D341Med (cell line): ENCODE data around the gene ADAM12.

ENCODE experiments used
- DNase-seq: peaks from one replicate; pipeline ENCODE4 v3.0.0; 2012; ENCODE audit warnings: low spot score

ADAM12 gene

DNA sequence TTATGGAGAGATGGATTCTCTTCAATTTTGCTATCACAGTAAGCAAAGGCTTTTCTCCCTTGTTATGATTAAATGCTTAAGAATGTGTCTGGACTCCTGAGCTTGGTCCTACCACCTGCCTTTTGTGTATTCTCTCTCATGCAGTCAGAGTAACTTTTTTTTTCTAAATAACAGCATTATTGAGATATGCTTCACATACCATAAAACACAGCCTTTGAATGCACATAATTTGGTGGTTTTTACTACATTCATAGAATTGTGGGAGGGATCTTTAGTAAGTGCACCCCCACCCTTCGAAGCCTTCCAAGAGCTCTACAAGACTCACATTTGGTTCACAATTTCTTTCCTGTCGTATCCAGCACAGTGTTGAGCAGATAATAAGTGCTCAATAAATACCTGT lies 175.5 kb downstream of the ADAM12 start:
- DNase-seq, result no peak

DNA sequence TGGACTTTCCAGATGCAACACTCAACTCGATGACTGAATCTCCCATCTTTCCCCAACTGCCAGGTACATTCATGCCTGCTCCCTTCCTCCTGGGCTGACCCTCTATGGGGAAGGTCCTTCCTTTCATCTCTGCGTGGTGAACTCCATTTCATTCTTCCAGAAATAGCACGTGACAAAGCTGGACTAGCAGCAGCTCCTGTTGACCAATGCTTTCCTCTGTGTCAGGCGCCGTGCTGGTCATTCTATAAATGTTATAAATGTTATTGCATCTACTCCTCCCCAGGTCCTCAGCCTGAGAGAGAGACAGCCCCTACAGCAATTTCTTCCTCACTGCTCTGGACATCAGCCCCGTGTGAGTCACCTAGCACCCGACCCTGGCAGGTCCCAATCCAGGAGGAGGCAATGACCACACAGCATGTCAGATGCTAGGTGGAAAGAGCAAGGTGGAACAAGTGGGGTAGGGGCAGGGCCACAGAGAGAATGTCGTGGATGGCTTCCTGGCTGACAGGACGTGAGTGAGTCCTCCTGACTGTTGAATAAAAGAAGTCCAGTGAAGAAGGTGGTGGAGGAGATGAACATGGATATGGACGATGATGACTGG lies 178.1 kb downstream of the ADAM12 start:
- DNase-seq, result no peak

DNA sequence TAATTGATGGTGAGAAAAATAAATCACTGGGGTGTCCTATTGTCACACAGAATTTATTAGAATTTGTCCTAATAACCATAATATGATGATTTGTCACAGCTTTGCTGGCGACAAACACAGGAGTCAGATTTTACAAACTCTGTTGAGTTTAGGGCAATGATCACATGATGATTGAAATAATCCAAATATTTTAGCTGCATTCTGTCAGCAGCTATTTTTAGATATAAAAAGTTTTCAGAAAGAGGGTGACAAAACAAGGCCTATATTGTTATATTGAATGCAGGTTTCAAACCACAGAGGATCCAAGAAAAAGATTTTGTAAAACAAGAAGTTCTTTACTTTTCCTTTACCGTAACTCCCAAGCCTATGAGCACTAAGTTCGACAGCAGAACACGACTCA lies 178.8 kb downstream of the ADAM12 start:
- no peak for DNase-seq

DNA sequence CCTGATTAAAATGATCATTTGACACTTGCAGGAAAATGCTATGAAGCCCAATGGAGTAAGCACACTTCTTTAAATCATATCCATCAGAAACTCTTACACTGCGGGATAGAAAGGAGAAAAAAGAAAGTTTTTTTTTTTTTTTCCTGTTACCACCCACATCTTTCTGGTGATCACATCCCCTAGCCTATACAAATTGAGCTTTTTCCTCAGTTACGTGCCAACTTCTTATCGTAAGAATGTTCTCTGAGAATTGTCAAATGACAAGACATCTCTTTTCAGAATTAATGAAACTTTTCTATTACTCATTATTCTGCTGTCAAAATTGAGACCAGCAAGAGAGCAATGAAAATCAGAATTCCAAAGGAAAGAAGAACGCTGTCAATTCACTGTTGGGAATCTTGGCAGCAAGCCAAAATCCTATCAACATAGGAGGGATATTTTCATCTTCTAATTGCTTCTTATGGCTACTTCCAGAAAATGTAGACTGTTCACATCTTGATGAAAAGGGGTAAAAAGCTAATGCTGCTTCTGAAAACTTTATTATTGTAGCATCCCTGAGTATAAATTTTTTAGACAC lies 179.5 kb downstream of the ADAM12 start:
- DNase-seq, result no peak

DNA sequence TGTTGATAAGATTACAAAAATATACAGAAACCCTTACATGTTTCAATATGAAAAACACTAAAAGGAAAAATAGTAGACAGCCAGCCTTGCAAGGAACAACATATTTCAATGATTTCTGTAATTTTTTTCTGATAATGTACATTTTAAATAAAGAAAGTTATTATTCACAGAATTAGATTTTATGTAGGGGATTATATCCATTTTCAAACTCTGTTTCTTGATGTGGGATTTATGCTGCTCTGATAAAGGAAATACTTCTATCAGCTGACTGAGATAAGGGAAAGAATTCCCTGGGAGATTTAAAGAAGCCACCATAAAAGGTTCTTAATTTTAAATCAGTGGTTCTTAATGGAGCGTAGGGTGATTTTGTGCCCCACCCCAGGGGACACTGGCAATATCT lies 180.4 kb downstream of the ADAM12 start:
- no peak for DNase-seq

DNA sequence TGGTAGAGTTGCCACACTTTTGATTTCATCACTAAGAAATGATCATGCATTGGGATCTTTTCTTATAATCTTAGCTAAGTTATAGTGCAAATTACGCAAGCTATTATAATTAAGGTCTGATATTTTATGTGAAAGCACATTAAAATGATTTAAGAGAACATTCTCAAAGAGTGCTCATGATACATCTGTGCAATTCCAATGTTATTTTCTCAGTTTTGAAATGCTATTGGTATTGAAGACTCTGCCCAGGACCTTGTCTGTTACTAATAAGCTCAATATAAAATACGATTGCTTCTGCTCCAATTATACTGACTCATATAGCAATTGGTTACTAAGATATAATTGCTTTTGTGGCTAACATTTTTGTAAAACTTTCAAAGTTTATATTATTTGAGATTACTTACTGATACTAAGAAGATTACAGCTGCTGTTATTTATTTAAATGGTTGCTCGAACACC lies 180.9 kb downstream of the ADAM12 start:
- DNase-seq, result no peak

DNA sequence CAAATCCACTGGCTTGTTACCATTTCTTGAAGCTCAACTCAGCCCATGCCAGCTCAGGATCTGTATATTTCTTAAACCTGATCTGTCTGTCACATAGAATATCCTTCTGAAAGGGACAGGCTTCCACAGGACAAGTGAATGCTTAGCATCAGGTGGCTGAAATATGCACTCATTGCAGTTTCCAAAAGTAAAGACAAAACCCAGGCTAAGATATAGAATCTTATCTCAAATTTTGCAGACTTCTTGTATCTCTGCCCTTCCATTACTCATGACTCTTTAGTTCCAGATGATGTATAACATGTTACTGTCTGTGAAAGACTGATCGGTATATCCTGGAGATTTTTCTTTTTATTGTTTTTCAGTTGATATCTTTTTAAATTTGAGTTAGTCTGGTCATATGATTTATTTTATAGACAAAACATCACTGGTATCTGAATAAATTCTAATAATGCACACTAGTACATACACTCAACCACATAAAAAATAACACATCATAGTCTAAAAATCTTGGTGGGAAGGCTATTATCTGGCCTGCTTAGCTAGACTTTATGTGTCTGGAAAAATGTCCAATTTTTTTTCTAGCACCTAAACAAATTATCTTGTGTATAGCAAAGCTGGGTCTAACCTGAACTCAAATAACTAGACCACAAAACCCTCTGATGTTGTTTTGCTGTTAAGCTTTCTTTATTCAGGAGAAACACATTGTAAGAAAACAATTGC lies 182.6 kb downstream of the ADAM12 start:
- no peak for DNase-seq

DNA sequence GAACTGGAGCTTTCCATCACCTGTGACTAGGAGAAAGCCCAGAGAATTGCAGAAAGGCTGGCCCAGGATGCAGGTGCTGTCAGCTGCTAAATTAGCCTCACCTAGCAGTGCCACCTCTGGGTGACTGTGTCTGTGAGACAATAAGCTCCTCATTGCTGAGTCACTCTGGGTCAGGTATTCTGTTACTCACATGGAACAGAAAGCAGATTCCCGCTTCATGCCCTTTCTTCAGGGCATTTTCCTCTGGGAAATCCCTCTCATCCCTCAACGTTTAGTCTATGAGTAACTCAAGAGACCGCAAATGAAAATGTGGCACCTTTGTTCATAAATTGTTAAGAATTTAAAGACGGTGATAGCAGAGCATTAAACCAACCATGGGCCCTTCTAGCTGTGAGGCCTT lies 184.0 kb downstream of the ADAM12 start:
- DNase-seq, result no peak

DNA sequence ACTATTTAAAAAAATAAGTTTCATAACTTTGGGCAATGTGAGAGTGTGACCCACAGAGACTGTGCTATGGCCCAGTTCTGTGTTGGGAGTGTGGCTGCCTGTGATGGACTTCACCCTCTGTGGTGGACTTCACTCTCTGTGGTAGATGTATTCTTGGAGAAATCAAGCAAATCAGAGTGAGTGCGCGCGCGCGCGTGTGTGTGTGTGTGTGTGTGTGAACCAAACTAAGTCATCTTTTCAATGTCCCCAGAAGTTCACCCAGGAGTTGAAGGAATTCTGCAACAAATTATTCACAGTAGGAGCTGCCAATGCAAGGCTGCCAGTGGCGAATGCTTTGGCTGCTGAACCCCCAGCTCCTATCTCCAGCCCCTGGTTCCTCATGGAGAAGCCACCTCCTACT lies 184.5 kb downstream of the ADAM12 start:
- no peak for DNase-seq

DNA sequence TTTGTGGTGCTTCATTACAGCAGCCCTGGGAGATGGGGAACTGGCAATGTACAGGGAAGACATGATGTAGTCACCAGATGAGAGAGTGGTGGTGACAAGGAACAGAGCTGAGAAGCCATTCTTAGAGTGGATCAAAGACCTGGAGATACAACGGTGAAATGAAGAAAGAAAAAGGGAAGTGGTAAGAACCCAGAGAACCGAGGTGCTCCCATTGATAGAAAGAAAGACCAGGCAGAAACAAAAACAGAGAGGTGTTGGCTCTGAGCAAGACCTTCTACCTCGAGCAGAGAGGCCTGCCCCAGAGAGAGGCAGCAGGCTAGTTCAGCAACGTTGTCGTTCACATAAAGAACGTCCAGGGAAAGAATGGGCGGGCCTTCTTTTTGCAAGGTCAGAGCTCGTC lies 186.7 kb downstream of the ADAM12 start:
- DNase-seq, result no peak

DNA sequence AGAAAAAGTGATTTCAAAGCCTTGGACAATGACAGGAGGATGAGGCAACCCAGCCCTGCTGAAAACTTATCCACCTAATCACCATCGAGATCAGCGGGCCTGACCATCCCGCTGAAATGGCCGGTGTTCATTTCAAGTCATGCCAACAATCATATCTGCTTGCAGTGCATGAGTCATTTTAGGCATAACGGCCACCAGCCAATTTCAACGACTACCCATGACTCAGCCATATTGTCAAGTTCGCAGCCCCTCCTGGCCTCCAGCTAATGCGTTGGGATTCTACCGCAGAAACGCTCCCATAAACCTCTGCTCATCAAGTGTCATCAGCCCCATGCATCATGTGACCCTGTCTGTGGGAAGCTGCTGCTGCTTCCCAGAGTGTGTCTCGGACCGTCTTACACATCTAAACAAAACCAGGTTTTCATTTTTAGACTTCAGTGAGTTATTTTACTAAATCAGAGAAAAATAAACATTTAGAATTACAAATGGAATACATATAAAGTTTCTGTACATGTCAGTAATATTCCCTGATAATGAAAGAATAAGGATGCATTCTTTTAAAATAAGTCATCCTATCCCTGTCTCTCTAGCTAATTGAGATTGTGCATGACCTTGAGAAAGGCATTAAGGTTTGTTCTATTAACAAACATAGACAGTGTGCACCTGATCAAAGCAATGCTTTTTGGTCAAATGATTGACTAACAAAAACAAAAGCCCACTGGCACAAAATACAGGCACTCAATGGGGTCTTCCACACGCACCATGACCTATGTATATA lies 188.9 kb downstream of the ADAM12 start:
- DNase-seq, result no peak

DNA sequence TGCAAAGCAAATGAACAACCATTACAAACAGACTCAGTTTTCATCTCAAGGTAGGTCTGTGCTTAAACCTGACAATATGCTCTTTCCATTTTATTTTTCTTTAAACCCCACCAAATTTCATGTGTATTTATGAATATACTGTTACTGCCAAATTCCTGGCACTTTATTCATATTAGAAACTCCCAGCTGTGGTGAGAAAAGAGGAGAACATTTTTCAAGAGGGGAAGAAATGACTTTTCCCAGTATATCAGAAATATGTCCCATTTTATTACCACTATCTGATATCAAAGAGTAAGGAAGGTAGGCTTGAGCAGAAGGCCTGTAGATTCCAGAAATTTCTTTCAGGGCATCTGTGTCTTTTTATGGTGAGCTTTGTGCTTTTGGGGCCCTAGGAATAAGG lies 189.6 kb downstream of the ADAM12 start:
- no peak for DNase-seq

DNA sequence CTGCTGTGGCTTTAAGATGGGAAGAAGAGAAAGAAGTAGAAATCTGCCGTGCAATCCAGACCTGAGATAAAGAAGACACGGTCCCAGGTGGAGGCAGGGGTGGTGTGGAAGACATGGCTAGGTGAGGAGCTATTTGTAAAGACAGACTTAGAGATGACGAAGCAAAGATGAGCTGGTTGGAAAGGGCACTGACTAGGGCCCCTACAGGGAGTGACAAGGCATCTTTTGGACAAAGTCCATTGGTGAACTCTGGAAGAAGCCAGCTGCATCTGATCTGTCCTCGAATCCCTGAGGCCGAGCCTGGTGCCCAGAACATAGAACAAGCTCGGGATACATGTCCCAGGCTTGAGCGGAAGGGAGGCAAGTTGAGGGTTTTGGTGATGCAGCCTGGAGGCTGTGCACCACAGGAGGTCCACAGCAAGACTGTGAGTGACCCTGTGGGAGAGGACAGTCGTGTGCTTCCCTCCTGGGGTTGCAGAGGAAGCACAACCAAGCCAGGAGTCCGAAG lies 191.2 kb downstream of the ADAM12 start:
- no peak for DNase-seq

DNA sequence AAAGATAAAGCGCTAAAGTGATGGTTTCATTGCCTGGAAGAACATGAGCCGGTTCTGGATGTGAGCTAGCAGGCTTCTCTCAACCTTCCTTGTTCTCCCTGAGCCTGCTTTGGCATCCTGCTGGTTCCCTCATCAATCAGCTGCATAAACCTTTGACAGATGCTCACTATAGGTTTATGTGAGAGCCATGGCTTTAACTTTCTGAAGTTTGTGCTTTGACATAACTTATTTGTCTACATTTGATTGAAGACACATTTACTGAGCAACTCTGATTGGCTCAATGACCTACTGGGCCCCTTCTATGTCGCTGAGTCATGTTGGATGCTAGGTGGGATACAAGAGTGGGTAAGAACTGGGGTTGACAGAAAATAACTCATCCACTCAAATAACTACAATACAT lies 192.0 kb downstream of the ADAM12 start:
- DNase-seq, result no peak

DNA sequence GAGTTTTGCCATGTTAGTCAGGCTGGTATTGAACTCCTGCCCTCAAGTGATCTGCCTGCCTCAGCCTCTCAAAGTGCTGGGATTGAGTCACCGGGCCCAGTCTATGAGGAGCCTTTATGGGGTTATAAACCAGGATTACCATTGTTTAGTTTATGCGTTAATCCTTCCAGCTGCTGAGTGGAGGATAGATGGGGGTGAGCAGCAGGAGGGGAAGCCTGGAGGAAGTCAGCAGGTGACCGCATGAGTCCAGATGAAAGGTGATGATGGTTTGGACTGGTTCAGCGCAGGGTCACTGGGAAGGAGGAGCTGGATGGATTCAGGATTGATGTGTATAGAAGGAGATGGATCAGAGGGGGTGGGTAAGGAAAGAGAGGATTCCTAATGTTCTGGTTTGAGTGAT lies 197.1 kb downstream of the ADAM12 start:
- no peak for DNase-seq

DNA sequence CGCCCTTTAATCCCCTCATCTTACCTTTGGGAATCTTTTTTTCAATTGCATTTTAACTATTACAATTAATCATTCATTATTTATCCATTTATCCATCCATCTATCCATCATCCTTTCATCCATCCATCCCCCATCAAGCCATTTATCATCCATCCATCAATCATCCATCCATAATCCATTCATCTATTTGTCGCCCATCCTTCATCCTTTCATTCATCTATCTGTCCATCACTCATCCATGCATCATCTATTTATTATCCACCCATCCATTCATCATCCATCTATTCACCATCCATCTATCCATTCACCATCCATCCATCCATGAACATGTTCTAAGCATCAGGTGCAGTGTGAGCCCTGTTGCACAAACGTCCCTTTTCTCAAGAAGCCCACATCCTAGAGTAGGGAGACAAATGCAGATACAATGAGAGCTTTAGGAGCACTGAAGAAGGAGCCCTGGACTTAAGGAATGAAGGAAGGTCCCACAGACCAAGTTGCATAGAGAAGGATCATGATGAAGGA lies 199.5 kb downstream of the ADAM12 start:
- no peak for DNase-seq

DNA sequence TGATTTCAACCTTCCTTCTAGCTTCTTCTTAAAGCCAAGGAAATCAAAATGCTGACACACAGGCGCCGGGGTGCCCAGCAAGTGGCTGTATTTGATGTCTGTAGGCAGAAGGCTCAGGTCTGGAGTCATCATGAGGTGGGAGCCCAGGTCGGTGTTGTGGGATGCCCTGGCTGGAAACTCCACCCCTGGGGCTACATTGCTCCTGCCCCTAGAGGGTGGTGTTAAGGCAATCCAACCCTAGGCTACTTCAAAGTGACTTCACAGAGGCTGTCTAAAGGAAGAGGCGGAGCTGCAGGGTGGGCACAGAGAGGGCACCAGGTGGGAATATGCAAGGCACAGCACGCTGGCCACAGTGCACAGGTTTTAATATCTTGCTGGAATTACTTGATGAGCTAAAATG lies 200.9 kb downstream of the ADAM12 start:
- DNase-seq, result no peak

DNA sequence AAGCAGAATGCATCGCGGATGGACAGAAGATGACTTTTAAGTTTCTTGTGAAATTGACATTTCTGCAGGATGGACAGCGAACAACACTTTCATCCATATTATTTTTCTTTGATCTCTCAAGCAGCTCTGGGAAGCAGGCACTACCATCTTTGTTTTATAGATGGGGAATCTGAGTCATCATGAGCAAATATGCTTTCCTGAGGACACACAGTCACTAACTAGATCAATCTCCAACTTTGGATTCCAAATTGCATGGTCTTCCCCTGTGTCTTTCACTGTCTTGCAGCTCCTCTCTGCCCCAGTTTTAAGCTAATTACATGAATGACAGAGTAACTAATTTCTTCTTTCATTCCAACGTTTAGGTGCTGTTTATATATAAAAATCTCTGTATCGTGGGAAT lies 201.5 kb downstream of the ADAM12 start:
- DNase-seq, result no peak

DNA sequence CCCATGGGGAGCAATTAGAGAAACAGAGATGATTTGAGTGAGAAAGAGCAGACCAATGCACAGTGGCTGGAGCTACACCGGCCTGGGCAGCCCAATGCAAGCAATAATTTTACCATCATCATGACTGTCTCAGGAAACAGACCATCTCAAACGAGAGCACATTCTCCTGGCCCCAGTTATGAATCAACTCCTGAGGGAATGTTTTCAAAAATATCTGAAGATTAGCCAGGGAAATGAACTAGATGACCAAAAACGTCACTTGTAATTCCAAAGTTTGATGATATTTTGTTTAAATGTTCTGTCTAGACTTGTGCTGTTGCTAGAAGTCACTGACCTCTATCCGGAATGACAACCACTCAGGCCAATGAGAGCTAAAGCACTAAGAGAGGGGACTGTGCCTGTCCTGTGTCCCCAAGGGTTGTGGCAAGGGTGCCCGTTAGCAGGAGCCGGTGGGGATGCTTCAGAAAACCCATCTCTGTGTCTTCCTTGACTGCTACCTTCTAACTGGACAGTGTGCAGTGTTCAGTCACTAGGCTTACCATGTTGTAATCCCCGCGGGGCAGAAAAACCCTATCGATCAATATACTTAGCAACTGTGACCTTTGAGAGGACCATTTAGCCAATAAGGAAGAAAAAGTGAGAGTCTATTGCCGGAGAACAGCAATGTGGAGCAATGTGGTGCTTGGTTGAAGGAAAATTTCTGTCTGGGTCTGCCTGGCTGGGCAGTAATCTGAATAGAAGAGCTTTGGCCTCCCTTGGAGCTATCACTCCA lies 202.4 kb downstream of the ADAM12 start:
- DNase-seq, result no peak

DNA sequence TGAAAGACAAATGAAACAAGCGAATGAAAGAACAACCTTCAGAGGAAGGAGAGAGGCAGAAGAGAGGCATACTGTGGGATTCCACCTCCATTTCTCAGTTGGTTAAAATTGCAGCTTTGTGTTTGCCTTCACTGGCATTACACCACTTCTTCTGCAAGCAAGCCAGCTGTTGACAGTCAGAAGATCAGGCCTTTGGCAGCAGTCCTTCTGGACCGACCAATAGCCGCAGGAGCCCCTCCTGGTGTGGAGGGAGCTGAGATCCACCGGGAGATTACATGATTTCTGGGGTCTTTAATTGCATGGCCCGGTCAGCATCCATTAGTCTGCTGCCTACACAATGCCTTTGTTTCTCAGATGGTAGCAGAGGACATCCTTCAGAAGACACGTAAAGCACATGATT lies 206.7 kb downstream of the ADAM12 start:
- DNase-seq, result no peak

DNA sequence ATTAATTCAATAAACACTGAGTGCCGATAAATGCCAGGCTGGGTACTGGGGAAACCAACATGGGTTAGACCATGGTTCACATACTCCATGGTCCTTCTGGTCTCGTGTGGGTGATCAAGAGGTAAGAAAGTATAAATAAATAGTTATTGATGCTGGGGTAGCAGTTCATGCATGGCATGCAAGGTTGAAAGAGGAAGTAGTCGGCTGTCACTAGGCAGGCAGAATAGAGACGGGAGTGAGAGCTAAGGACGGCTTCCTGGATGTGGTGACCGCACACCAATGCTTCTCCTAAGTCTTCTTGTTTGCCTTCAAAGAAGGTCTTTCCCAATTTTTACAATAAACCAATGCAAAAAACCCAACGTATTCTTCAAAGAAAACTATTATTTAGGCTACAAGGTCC lies 208.6 kb downstream of the ADAM12 start:
- no peak for DNase-seq
